Measurements from ENCODE around the gene PTDSS2. TPM values are rescaled to one million over a fixed set of nuclear protein-coding genes. Genes with fewer than 3 reads are reported as not detected.
A peak's percentile ranks its signal among the peaks of the same experiment; 100 is the strongest.

PTDSS2 gene
- total RNA-seq, 1 donor from 2014 or later: 32.9 TPM

DNA sequence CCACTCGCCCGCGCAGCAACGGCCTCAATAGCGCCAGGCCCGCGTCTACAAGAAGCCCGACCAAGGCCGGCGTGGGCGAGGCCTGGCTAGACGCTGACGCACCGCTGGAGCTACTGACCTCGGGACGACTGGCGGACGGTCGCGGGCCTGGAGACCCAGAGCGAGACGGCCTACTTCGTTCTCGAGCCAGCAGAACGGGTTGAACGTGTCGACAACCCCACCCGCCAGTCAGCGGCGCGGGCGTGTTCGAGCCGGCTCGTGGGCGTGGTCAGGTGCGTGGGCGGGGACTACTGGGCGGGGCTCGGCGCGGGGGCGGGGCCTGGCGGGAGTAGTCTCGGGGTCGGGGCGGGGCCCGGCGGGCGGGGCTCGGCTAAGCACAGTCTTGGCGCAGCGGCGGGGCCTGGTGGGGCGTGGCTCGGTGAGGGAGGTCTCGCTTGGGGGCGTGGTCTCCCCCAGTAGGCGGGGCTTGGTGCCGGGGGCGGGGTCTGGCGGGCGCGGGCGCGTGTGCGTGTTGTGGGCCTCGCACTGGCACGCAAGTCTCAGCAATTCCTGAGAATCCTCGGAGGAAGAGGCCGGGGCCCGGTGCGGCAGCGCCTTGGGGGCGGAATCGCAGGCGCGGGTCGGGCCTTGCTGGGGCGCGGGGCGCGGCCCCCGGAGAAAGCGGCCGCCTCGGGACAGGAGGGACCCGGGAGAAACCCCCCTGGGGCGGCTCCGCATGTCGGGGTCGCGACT lies 57.1 kb downstream of the PTDSS2 start, which contains the start of gene RNH1:
RNH1 (minus strand) TSS at position 248 of the 732 bp plus-strand sequence. CDS start 5,080 bp downstream, outside the sequence.
- Histone ChIP-seq H3K9me3 (no peaks in the 10 kb centered on the region), H3K36me3 (peaks cover 25% of the 10 kb centered on the region), H3K4me3 (peak within 1 kb of the TSS; percentile 82), H3K27ac (peak within 1 kb of the TSS; percentile 100), H3K4me1 (peaks cover 46% of the 10 kb centered on the region), H3K27me3 (ENCODE audit: low read depth) (no peaks in the 10 kb centered on the region)
- peak; percentile 89 to 95 for ATAC-seq
- TF ChIP-seq, protein P1, sequence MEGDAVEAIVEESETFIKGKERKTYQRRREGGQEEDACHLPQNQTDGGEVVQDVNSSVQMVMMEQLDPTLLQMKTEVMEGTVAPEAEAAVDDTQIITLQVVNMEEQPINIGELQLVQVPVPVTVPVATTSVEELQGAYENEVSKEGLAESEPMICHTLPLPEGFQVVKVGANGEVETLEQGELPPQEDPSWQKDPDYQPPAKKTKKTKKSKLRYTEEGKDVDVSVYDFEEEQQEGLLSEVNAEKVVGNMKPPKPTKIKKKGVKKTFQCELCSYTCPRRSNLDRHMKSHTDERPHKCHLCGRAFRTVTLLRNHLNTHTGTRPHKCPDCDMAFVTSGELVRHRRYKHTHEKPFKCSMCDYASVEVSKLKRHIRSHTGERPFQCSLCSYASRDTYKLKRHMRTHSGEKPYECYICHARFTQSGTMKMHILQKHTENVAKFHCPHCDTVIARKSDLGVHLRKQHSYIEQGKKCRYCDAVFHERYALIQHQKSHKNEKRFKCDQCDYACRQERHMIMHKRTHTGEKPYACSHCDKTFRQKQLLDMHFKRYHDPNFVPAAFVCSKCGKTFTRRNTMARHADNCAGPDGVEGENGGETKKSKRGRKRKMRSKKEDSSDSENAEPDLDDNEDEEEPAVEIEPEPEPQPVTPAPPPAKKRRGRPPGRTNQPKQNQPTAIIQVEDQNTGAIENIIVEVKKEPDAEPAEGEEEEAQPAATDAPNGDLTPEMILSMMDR (IDR thresholded peaks at IDR 0.05): no peak
- DNase-seq: peak; percentile 99
- intact Hi-C loops (cut with DNase I): no loop called here

DNA sequence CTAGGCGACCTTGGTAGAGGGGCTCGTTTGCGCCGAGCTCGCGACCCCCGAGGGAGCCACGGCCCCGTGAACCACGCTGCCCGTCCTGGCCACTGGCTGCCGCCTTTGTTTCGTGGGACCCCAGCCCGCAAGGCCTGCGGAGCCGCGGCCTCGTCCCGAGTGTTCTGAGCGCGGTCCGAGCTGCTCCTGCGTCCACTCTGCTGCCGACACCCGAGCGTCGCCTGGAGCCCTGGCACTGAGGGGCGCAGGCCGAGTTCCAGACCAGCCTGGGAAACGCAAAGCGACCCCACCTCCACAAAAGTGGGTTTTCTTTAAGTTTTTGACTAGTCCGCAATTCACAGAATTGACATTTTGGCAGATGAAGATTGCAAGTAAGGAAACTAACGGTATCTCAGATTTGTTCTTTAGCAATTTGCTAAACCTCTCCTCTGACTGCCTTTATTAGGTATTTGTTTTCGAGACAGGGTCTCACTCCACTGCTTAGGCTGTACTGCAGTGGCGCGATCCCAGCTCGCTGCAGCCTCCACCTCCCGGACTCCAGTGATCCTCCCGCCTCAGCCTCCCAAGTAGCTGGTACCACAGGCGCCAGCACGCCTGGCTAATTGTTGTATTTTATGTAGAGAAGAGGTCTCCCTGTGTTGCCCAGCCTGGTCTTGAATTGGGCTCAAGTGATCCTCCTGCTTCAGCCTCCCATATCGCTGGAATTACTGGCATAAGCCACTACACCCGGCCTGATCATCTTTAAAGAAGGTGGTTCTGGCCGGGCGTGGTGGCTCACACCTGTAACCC lies 57.8 kb downstream of the PTDSS2 start:
- ATAC-seq: no peak
- peak overlapping the region; percentile 82 for H3K4me3 ChIP-seq
- H3K4me1 ChIP-seq: peaks cover 39% of the 10 kb centered on the region
- H3K27me3 ChIP-seq (ENCODE audit: low read depth): no peaks in the 10 kb centered on the region
- no peak for DNase-seq
- H3K27ac ChIP-seq: peak overlapping the region; percentile 73
- peaks cover 33% of the 10 kb centered on the region for H3K36me3 ChIP-seq
- TF ChIP-seq, protein P1 (IDR thresholded peaks at IDR 0.05): no peak
- intact Hi-C loops (cut with DNase I): no loop called here
- no peaks in the 10 kb centered on the region for H3K9me3 ChIP-seq

DNA sequence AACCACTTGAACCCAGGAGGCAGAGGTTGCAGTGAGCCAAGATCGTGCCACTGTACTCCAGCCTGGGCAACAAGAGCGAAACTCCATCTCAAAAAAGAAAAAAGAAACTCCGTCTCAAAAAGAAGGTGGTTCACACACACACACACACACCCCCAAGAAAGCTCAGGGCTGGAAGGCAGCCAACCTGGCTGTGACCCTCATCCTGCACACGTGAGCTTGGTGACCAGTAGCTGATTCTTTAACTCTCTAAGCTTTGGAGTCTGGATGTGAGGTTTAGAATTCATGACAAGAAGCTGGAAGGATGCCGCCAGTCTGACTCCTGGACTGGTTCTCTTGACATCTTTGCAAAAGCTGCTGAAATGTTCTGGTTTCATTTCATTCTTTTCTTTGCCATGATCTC lies 58.9 kb downstream of the PTDSS2 start:
- no peak for DNase-seq

DNA sequence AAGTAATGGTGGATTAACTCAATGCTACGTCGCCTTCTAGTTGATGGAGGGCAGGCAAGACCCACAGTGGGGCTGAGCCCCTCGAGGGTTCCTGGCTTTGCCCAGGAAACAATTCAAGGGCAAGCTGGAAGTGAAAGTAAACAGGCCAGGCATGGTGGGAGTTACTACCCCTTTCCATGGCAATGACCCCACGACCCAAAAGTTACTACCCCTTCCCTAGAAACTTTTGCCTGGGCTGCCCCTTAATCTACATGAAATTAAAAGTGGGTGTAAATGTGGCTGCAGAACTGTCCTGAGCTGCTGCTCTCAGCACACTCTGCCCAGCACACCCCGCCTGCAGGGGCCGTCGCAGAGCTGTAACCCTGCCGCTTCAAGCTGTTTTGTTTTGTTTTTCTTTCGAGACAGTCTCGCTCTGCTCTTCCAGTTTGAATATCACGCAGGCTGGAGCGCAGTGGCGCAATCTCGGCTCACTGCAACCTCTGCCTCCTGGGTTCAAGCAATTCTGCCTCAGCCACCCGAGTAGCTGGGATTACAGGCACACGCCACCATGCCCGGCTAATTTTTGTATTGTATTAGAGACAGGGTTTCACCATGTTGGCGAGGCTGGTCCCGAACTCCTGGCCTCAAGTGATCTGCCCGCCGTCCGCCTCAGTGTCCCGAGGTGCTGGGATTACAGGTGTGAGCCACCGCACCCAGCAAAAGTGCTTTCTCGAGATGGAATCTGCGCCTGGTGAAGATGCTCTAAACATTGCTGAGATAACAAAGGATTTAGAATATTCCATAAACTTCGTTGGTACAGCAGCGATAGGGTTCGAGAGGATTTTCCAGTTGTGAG lies 62.9 kb downstream of the PTDSS2 start:
- no peak for DNase-seq
- Histone ChIP-seq H3K9me3 (no peaks in the 10 kb centered on the region), H3K36me3 (peaks cover 38% of the 10 kb centered on the region), H3K4me3 (no peak overlapping the region), H3K4me1 (peaks cover 3% of the 10 kb centered on the region), H3K27ac (no peak overlapping the region), H3K27me3 (ENCODE audit: low read depth) (no peaks in the 10 kb centered on the region)
- TF ChIP-seq, protein P1 (IDR thresholded peaks at IDR 0.05): no peak
- ATAC-seq: peak in 1 of 2 donors; percentile 37
- intact Hi-C loops (cut with DNase I): no loop called here

More for the DNA sequence above, 58.9 kb downstream of the PTDSS2 start:
- Histone ChIP-seq H3K27me3 (ENCODE audit: low read depth) (no peaks in the 10 kb centered on the region), H3K36me3 (peaks cover 36% of the 10 kb centered on the region), H3K4me1 (peaks cover 29% of the 10 kb centered on the region), H3K27ac (no peak overlapping the region), H3K4me3 (no peak overlapping the region), H3K9me3 (no peaks in the 10 kb centered on the region)
- TF ChIP-seq, protein P1 (IDR thresholded peaks at IDR 0.05): no peak
- ATAC-seq: no peak
- intact Hi-C loops (cut with DNase I): no loop called here

DNA sequence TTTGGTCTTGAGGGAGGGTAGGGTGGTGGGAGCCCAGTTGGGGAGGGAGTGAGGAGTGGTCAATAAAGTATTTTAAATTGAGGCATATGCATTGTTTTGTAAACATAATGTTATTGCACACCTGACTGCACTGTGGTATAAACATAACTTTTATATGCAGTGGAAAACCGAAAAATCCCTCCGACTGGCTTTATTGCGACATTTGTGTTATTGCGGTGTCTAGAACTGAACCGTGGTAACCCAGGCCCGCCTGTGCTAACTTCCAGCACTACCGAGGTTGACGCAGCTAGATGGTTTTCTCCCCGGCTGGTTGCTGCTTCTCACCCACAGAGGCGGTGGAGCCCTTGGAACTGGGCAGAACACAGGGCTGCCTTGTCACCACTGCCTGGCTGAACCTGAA lies 64.5 kb downstream of the PTDSS2 start:
- ATAC-seq (no peak), DNase-seq (no peak)
- no peak overlapping the region for H3K4me3 ChIP-seq
- H3K36me3 ChIP-seq: peaks cover 27% of the 10 kb centered on the region
- no peak overlapping the region for H3K27ac ChIP-seq
- H3K9me3 ChIP-seq: no peaks in the 10 kb centered on the region
- TF ChIP-seq, protein P1 (IDR thresholded peaks at IDR 0.05): no peak
- no peaks in the 10 kb centered on the region for H3K4me1 ChIP-seq
- H3K27me3 ChIP-seq (ENCODE audit: low read depth): no peaks in the 10 kb centered on the region
- intact Hi-C loops (cut with DNase I): no loop called here

All from lower lobe of right lung (tissue), 2 donors.